A673 (cell line): ENCODE results near the gene STAB2. TPM values are rescaled to one million over a fixed set of nuclear protein-coding genes. Genes with fewer than 3 reads are reported as not detected.

Experiments used
- BruUV-seq: library from RNA; stranded (reverse); fragments of 400-500 nt; replicated peaks from 2 replicates; lab custom pipeline; 2021; lab: Mats Ljungman, UMichigan
- CTCF ChIA-PET: fragments of 300-600 bp; sonication (Branson Sonifier 250); formaldehyde crosslinking; loops from one replicate; lab custom pipeline; 2022; ENCODE audit warnings: antibody characterized with exemption; lab: Charles Lee
- POLR2A ChIA-PET: fragments of 300-600 bp; sonication (Branson Sonifier 250); formaldehyde crosslinking; loops from one replicate; lab custom pipeline; 2022; ENCODE audit warnings: antibody characterized with exemption; ENCODE audit not compliant: low non-redundant PET; lab: Charles Lee
- DNase-seq: peaks from one replicate; pipeline ENCODE4 v3.0.0-alpha.2; 2015; ENCODE audit warnings: low spot score
- H3K27ac ChIP-seq: fragments of 200-600 bp; sonication (generic); 2 replicates; pipeline ENCODE4 v1.5.1; 2016; ENCODE audit warnings: mixed run types, low read depth, mild to moderate bottlenecking, mixed read lengths, antibody characterized with exemption, low read length; ENCODE audit not compliant: poor library complexity, severe bottlenecking
- H3K27me3 ChIP-seq: fragments of 200-600 bp; sonication (generic); replicated peaks from 2 replicates; pipeline ENCODE4 v1.6.1; 2017; ENCODE audit warnings: mixed run types, low read depth, mild to moderate bottlenecking, mixed read lengths, antibody characterized with exemption, low read length; ENCODE audit not compliant: insufficient read depth, poor library complexity
- H3K36me3 ChIP-seq: fragments of 200-600 bp; sonication (generic); 2 replicates; pipeline ENCODE4 v1.6.1; 2016; ENCODE audit warnings: mixed run types, mild to moderate bottlenecking, mixed read lengths, antibody characterized with exemption, low read length; ENCODE audit not compliant: insufficient read depth, poor library complexity, severe bottlenecking
- H3K4me1 ChIP-seq: fragments of 200-600 bp; sonication (generic); 2 replicates; pipeline ENCODE4 v1.6.1; 2017; ENCODE audit warnings: mixed run types, mild to moderate bottlenecking, mixed read lengths, antibody characterized with exemption, low read length; ENCODE audit not compliant: insufficient read depth, poor library complexity, severe bottlenecking
- H3K4me3 ChIP-seq: fragments of 200-600 bp; sonication (generic); 2 replicates; pipeline ENCODE4 v1.5.1; 2016; ENCODE audit warnings: low read depth, mixed run types, mild to moderate bottlenecking, mixed read lengths, low read length; ENCODE audit not compliant: poor library complexity, severe bottlenecking
- H3K9me3 ChIP-seq: fragments of 200-600 bp; sonication (generic); 2 replicates; pipeline ENCODE4 v1.6.1; 2016; ENCODE audit warnings: mixed run types, low read depth, mild to moderate bottlenecking, mixed read lengths, antibody characterized with exemption, low read length; ENCODE audit not compliant: poor library complexity, severe bottlenecking
- CTCF ChIP-seq: fragments of 300-800, 200-600 bp; sonication (generic); conservative IDR thresholded peaks from 2 replicates; pipeline ENCODE4 v1.5.1; 2017; ENCODE audit warnings: low read depth, mild to moderate bottlenecking, antibody characterized with exemption, low read length, moderate library complexity, mixed read lengths
- EZH2 ChIP-seq: fragments of 200-600 bp; sonication (generic); IDR thresholded peaks from 2 replicates; pipeline ENCODE4 v1.6.1; 2017; ENCODE audit warnings: borderline replicate concordance, low read depth, mild to moderate bottlenecking, mixed read lengths, antibody characterized with exemption, low read length; ENCODE audit not compliant: poor library complexity, severe bottlenecking
- intact Hi-C: fragments of 100-400 bp; cut with micrococcal nuclease; formaldehyde crosslinking; loops from one replicate; pipeline ENCODE4 v1.10.0; 2022; ENCODE audit not compliant: unreplicated experiment
- total RNA-seq: library from RNA; stranded (reverse); gene quantifications from 2 replicates; pipeline ENCODE4 v1.2.3, GENCODE V29; 2021

STAB2 gene
- total RNA-seq, 1 experiment from 2014 or later, result not detected

- CTCF ChIA-PET, result no interaction called here
- POLR2A ChIA-PET, result no interaction called here
- Histone ChIP-seq H3K9me3 (no peaks in the 10 kb centered on the region), H3K27ac (no peak overlapping the region), H3K27me3 (no peaks in the 10 kb centered on the region), H3K36me3 (peaks cover 7% of the 10 kb centered on the region), H3K4me1 (peaks cover 10% of the 10 kb centered on the region), H3K4me3 (no peak overlapping the region)
- intact Hi-C loops, result no loop called here
- no TSS peak for BruUV-seq
- DNase-seq, result no peak
- no peak for TF ChIP-seq EZH2
- no peak for TF ChIP-seq CTCF
These were observed 224.7 kb downstream of the STAB2 start for GRCh38 chr12:103811791-103812190.

GRCh38 chr12:103812789-103813188 is 225.7 kb downstream of the STAB2 start:
- ChIA-PET POLR2A (no interaction called here), CTCF (no interaction called here)
- peaks cover 7% of the 10 kb centered on the region for H3K36me3 ChIP-seq
- no peak for DNase-seq
- no peak overlapping the region for H3K27ac ChIP-seq
- 0 out of 2 replicates have a peak, but pooled peaks have one; percentile 9 for TF ChIP-seq CTCF
- TF ChIP-seq EZH2, result no peak
- BruUV-seq, result no TSS peak
- peaks cover 10% of the 10 kb centered on the region for H3K4me1 ChIP-seq
- no peak overlapping the region for H3K4me3 ChIP-seq
- H3K27me3 ChIP-seq, result no peaks in the 10 kb centered on the region
- H3K9me3 ChIP-seq, result no peaks in the 10 kb centered on the region
- intact Hi-C loops, result no loop called here

GRCh38 chr12:103813426-103813825 is 226.4 kb downstream of the STAB2 start:
- ChIA-PET CTCF (no interaction called here), POLR2A (no interaction called here)
- Histone ChIP-seq H3K4me3 (no peak overlapping the region), H3K4me1 (peaks cover 10% of the 10 kb centered on the region), H3K36me3 (peaks cover 7% of the 10 kb centered on the region), H3K9me3 (no peaks in the 10 kb centered on the region), H3K27me3 (no peaks in the 10 kb centered on the region), H3K27ac (no peak overlapping the region)
- BruUV-seq, result no TSS peak
- TF ChIP-seq EZH2 (no peak), CTCF (no peak)
- DNase-seq, result no peak
- intact Hi-C loops, result no loop called here
